ENCODE data around the gene GPBP1L1. TPM values are rescaled to one million over a fixed set of nuclear protein-coding genes. Genes with fewer than 3 reads are reported as not detected.
A peak's percentile ranks its signal among the peaks of the same experiment; 100 is the strongest.
"Not testable (repeated sequence)": the region's sequence is repeated elsewhere in the genome, so short reads cannot be mapped to it uniquely, and the experiment has no call there.

The GPBP1L1 gene
- total RNA-seq, 3 donors from 2014 or later: 167 to 246 (median 179) TPM

DNA sequence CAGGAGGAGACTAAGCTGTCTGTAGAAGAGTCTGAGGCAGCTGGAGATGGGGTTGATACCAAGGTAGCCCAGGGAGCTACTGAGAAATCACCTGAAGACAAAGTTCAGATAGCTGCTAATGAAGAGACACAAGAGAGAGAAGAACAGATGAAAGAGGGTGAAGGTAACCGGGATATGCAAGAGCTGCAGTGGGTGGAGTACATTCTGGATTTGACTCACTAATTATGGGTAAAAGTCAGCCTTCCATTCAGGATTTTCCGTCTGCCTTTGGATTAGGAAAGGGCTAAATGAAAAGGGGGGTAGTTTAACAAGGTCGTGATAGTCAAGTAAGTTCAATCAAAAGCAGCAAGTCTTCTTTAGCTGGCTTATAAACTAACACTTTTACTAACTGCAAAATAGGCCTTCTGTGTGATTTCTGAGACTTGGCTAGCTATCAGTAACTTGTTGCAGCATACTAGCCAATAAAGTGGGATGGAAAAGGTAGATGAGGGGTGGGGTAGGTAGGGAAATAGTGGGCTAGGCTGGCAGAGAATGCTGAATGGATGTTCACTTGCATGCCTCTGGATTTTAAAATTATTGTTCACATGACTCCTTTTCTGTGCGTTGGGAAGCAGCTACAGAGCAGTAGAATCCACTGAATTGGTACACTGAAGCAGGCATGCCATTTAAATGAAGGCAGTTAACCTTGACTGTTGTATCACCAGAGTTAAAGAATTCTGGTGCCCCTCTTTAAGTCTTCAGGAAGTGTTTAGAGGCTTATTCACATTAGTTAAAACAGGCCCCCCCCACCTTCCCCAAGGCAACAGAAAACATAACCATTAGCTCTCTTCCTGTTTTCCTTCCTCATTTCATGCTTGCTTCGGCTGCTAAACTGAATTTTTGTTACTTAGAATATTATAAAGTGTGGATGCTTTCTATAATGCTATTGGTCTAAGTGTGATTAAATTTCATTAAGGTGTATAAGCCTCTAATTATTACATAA lies 77.9 kb downstream of the GPBP1L1 start:
- Histone ChIP-seq H3K36me3 (ENCODE audit: low read depth) (no peaks in the 10 kb centered on the region), H3K9me3 (no peaks in the 10 kb centered on the region), H3K4me1 (ENCODE audit: low read depth) (no peaks in the 10 kb centered on the region), H3K4me3 (no peak overlapping the region)
- DNase-seq (no peak), ATAC-seq (peak; percentile 14)
- intact Hi-C loops (cut with DNase I, micrococcal nuclease): no loop called here
- TF ChIP-seq, protein P1, sequence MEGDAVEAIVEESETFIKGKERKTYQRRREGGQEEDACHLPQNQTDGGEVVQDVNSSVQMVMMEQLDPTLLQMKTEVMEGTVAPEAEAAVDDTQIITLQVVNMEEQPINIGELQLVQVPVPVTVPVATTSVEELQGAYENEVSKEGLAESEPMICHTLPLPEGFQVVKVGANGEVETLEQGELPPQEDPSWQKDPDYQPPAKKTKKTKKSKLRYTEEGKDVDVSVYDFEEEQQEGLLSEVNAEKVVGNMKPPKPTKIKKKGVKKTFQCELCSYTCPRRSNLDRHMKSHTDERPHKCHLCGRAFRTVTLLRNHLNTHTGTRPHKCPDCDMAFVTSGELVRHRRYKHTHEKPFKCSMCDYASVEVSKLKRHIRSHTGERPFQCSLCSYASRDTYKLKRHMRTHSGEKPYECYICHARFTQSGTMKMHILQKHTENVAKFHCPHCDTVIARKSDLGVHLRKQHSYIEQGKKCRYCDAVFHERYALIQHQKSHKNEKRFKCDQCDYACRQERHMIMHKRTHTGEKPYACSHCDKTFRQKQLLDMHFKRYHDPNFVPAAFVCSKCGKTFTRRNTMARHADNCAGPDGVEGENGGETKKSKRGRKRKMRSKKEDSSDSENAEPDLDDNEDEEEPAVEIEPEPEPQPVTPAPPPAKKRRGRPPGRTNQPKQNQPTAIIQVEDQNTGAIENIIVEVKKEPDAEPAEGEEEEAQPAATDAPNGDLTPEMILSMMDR (IDR thresholded peaks at IDR 0.05): no peak

DNA sequence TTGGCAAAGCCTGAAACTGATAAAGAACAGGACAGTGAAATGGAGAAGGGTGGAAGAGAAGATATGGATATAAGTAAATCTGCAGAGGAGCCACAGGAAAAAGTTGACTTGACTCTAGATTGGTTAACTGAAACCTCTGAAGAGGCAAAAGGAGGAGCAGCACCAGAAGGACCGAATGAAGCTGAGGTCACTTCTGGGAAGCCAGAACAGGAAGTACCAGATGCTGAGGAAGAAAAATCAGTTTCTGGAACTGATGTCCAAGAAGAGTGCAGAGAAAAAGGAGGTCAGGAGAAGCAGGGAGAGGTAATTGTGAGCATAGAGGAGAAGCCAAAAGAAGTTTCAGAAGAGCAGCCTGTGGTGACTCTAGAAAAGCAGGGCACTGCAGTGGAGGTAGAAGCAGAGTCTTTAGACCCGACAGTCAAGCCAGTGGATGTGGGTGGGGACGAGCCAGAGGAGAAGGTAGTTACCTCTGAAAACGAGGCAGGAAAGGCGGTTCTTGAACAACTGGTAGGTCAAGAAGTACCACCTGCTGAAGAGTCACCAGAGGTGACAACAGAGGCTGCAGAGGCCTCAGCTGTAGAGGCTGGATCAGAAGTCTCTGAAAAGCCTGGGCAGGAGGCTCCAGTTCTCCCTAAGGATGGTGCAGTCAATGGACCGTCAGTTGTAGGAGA lies 78.8 kb downstream of the GPBP1L1 start:
- Histone ChIP-seq H3K4me1 (ENCODE audit: low read depth) (no peaks in the 10 kb centered on the region), H3K9me3 (no peaks in the 10 kb centered on the region), H3K36me3 (ENCODE audit: low read depth) (no peaks in the 10 kb centered on the region), H3K4me3 (no peak overlapping the region)
- ATAC-seq (no peak), DNase-seq (no peak)
- intact Hi-C loops (cut with DNase I, micrococcal nuclease): no loop called here
- TF ChIP-seq, protein P1 (IDR thresholded peaks at IDR 0.05): no peak

- no peaks in the 10 kb centered on the region for H3K36me3 ChIP-seq (ENCODE audit: low read depth)
- DNase-seq (no peak), ATAC-seq (no peak)
- no peak overlapping the region for H3K4me3 ChIP-seq
- H3K9me3 ChIP-seq: no peaks in the 10 kb centered on the region
- H3K4me1 ChIP-seq (ENCODE audit: low read depth): no peaks in the 10 kb centered on the region
- TF ChIP-seq, protein P1 (IDR thresholded peaks at IDR 0.05): no peak
- intact Hi-C loops (cut with DNase I, micrococcal nuclease): no loop called here
These were observed 82.1 kb downstream of the GPBP1L1 start for GRCh38 chr1:45604239-45604638.

DNA sequence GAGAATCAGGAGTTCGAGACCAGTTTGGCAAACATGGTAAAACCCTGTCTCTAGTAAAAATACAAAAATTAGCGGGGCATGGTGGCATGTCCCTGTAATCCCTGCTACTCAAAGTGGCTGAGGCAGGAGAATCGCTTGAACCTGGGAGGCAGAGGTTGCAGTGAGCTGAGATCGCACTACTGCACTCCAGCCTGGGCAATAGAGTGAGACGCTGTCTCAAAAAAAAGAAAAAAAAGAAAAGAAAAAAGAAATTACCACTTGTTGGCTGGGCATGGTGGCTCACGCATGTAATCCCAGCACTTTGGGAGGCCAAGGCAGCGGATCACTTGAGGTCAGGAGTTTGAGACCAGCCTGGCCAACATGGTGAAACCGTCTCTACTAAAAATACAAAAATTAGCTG lies 89.6 kb downstream of the GPBP1L1 start:
- H3K36me3 ChIP-seq (ENCODE audit: low read depth); DNase-seq; intact Hi-C loops (cut with DNase I, micrococcal nuclease); H3K4me3 ChIP-seq; ATAC-seq; H3K4me1 ChIP-seq (ENCODE audit: low read depth); H3K9me3 ChIP-seq: not testable (repeated sequence)

GRCh38 chr1:45594412-45594811 lies 91.9 kb downstream of the GPBP1L1 start:
- intact Hi-C loops (cut with DNase I, micrococcal nuclease): no loop called here
- Histone ChIP-seq H3K4me1 (ENCODE audit: low read depth) (no peaks in the 10 kb centered on the region), H3K9me3 (no peaks in the 10 kb centered on the region), H3K36me3 (ENCODE audit: low read depth) (no peaks in the 10 kb centered on the region), H3K4me3 (no peak overlapping the region)
- no peak for ATAC-seq
- TF ChIP-seq, protein P1 (IDR thresholded peaks at IDR 0.05): no peak
- no peak for DNase-seq

DNA sequence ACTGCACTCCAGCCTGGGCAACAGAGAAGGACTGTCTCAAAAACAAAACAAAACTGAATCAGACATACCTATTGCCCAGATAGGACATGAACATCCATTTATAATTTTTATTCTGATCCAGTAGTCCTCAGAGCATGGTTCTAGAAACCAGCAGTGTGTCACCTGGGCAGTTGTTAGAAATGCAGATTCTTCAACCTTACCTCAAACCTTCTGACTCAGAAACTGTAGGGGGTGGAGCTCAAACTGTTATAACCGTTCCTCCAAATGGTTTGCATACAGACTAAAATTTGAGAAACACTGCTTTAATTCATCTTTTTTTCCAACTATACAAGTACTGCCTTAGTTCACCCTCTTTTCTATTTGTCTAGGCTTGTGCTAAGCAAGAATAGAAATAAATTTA lies 96.5 kb downstream of the GPBP1L1 start:
- TF ChIP-seq, protein P1 (IDR thresholded peaks at IDR 0.05): no peak
- H3K36me3 ChIP-seq (ENCODE audit: low read depth): no peaks in the 10 kb centered on the region
- H3K4me1 ChIP-seq (ENCODE audit: low read depth): peaks cover 14% of the 10 kb centered on the region
- intact Hi-C loops (cut with DNase I, micrococcal nuclease): no loop called here
- no peak overlapping the region for H3K4me3 ChIP-seq
- no peaks in the 10 kb centered on the region for H3K9me3 ChIP-seq
- ATAC-seq (peak; percentile 29), DNase-seq (no peak)

Measured in mucosa of descending colon (tissue), 3 donors.